GM23338 (cell line): ENCODE data around the gene TMEM121. TPM values are rescaled to one million over a fixed set of nuclear protein-coding genes. Genes with fewer than 3 reads are reported as not detected.
"Not testable (repeated sequence)": the region's sequence is repeated elsewhere in the genome, so short reads cannot be mapped to it uniquely, and the experiment has no call there.

ENCODE experiments used
- ATAC-seq: fragments of 200-7000 bp; cut with Tn5 transposase; 3 replicates; pipeline ENCODE4 v1.9.1; 2020
- DNase-seq: peaks from one replicate; pipeline ENCODE4 v3.0.0-alpha.2; 2015; ENCODE audit warnings: low spot score
- H2AFZ ChIP-seq: fragments of 200-600 bp; sonication (generic); 2 replicates; pipeline ENCODE4 v1.8.0; 2016; ENCODE audit warnings: antibody characterized with exemption, mild to moderate bottlenecking, moderate library complexity
- H3F3A ChIP-seq: fragments of 200-600 bp; sonication (generic); replicated peaks from 2 replicates; pipeline ENCODE4 v1.8.0; 2017; ENCODE audit warnings: antibody characterized with exemption, mixed run types, low read depth
- H3K27ac ChIP-seq: fragments of 200-600 bp; sonication (generic); 2 replicates; pipeline ENCODE4 v1.6.1; 2016; ENCODE audit warnings: low read depth
- H3K27me3 ChIP-seq: fragments of 200-600 bp; sonication (generic); 2 replicates; pipeline ENCODE4 v1.8.0; 2016; ENCODE audit warnings: mild to moderate bottlenecking, mixed run types, moderate library complexity; ENCODE audit not compliant: insufficient read depth
- H3K36me3 ChIP-seq: fragments of 200-600 bp; sonication (generic); 2 replicates; pipeline ENCODE4 v1.8.0; 2016; ENCODE audit warnings: mild to moderate bottlenecking; ENCODE audit not compliant: insufficient read depth
- H3K4me1 ChIP-seq: fragments of 200-600 bp; sonication (generic); 2 replicates; pipeline ENCODE4 v1.8.0; 2016; ENCODE audit warnings: mild to moderate bottlenecking, moderate library complexity; ENCODE audit not compliant: insufficient read depth
- H3K4me2 ChIP-seq: fragments of 200-600 bp; sonication (generic); 2 replicates; pipeline ENCODE4 v1.7.1; 2017; ENCODE audit warnings: mixed run types
- H3K4me3 ChIP-seq: fragments of 200-600 bp; sonication (generic); 2 replicates; pipeline ENCODE4 v1.6.1; 2016; ENCODE audit warnings: mixed run types
- H3K79me2 ChIP-seq: fragments of 200-600 bp; sonication (generic); replicated peaks from 2 replicates; pipeline ENCODE4 v1.8.0; 2017; ENCODE audit warnings: mild to moderate bottlenecking; ENCODE audit not compliant: insufficient read depth
- H3K9me2 ChIP-seq: fragments of 200-600 bp; sonication (generic); 2 replicates; pipeline ENCODE4 v1.8.0; 2017; ENCODE audit not compliant: insufficient read depth
- H4K20me1 ChIP-seq: fragments of 200-600 bp; sonication (generic); replicated peaks from 2 replicates; pipeline ENCODE4 v1.8.0; 2017; ENCODE audit warnings: mild to moderate bottlenecking; ENCODE audit not compliant: insufficient read depth
- H3K27ac Mint-ChIP-seq: 2 replicates; pipeline ENCODE4 v1.8.0; 2020; ENCODE audit warnings: inconsistent platforms, mild to moderate bottlenecking, moderate library complexity, mixed read lengths
- H3K27me3 Mint-ChIP-seq: 3 replicates; pipeline ENCODE4 v1.8.0; 2022; ENCODE audit warnings: low read depth, mild to moderate bottlenecking, moderate library complexity, mixed read lengths, inconsistent platforms; ENCODE audit not compliant: insufficient read depth, poor library complexity
- H3K36me3 Mint-ChIP-seq: 3 replicates; pipeline ENCODE4 v1.8.0; 2021; ENCODE audit warnings: low read depth, mild to moderate bottlenecking, inconsistent platforms, moderate library complexity, mixed read lengths
- H3K4me1 Mint-ChIP-seq: 3 replicates; pipeline ENCODE4 v1.8.0; 2020; ENCODE audit warnings: mild to moderate bottlenecking, inconsistent platforms, mixed read lengths
- H3K4me3 Mint-ChIP-seq: 3 replicates; pipeline ENCODE4 v1.8.0; 2021; ENCODE audit warnings: moderate library complexity, mild to moderate bottlenecking, inconsistent platforms, mixed read lengths
- H3K9me3 Mint-ChIP-seq: 3 replicates; pipeline ENCODE4 v1.8.0; 2020; ENCODE audit warnings: moderate library complexity, mild to moderate bottlenecking, inconsistent platforms, mixed read lengths
- CREB1 ChIP-seq: fragments of 250-450 bp; sonication (Bioruptor Pico); IDR thresholded peaks from 2 replicates; pipeline ENCODE4 v1.5.0; 2020; ENCODE audit warnings: low read depth, mild to moderate bottlenecking, moderate library complexity
- EZH2 ChIP-seq: fragments of 200-600 bp; sonication (generic); IDR thresholded peaks from one replicate; pipeline ENCODE4 v1.8.0; 2017; ENCODE audit warnings: antibody characterized with exemption, mild to moderate bottlenecking, low read depth; ENCODE audit not compliant: unreplicated experiment
- EZH2phosphoT487 ChIP-seq: fragments of 200-600 bp; sonication (generic); IDR thresholded peaks from one replicate; pipeline ENCODE4 v1.8.1; 2018; ENCODE audit warnings: antibody characterized with exemption; ENCODE audit not compliant: unreplicated experiment
- NANOG ChIP-seq: IDR thresholded peaks from 2 replicates; pipeline ENCODE4 v1.6.1; 2016; ENCODE audit warnings: antibody characterized with exemption, borderline replicate concordance
- POLR2AphosphoS5 ChIP-seq: IDR thresholded peaks from 2 replicates; pipeline ENCODE4 v1.6.1; 2016; ENCODE audit warnings: antibody characterized with exemption, low read depth
- ZNF114 ChIP-seq: fragments of 250-450 bp; sonication (Bioruptor Pico); IDR thresholded peaks from 2 replicates; pipeline ENCODE4 v1.5.0; 2020; ENCODE audit warnings: mild to moderate bottlenecking, moderate library complexity
- ZNF331 ChIP-seq: fragments of 250-450 bp; sonication (Bioruptor Pico); IDR thresholded peaks from 2 replicates; pipeline ENCODE4 v1.5.0; 2020; ENCODE audit warnings: low read depth, mild to moderate bottlenecking, moderate library complexity
- polyA plus RNA-seq: library from polyadenylated mRNA; unstranded; fragments of >200 nt; fragmentation: Nextera tagmentation; extraction: Ambion mirVana; gene quantifications from 2 replicates; pipeline ENCODE4 v1.2.1, GENCODE V29; 2016
- total RNA-seq: library from RNA; depleted of rRNA; stranded (reverse); fragments of >200 nt; shearing (Covaris generic); gene quantifications from 2 replicates; pipeline ENCODE4 v1.2.3, GENCODE V29; 2014
- TF ChIP-seq, protein P1 (sequence below): IDR thresholded peaks from 2 replicates; pipeline ENCODE4 v1.6.1; 2016; ENCODE audit warnings: antibody characterized with exemption
- TF ChIP-seq, protein P2 (sequence below): IDR thresholded peaks from one replicate; pipeline ENCODE4 v1.6.1; 2018; ENCODE audit warnings: antibody characterized with exemption; ENCODE audit not compliant: unreplicated experiment

Gene TMEM121
- total and polyA plus RNA-seq, 2 experiments from 2014 or later: 0.13 to 1.3 TPM

- TF ChIP-seq NANOG (no peak), ZNF114 (no peak)
- TF ChIP-seq, protein P1, sequence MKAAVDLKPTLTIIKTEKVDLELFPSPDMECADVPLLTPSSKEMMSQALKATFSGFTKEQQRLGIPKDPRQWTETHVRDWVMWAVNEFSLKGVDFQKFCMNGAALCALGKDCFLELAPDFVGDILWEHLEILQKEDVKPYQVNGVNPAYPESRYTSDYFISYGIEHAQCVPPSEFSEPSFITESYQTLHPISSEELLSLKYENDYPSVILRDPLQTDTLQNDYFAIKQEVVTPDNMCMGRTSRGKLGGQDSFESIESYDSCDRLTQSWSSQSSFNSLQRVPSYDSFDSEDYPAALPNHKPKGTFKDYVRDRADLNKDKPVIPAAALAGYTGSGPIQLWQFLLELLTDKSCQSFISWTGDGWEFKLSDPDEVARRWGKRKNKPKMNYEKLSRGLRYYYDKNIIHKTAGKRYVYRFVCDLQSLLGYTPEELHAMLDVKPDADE: no peak
Measured at GRCh38 chr14:105540811-105541210, 14.4 kb downstream of the TMEM121 start (continued).

GRCh38 chr14:105541218-105541875 lies 15.0 kb downstream of the TMEM121 start:
- no peak overlapping the region for H3K4me3 Mint-ChIP-seq
- no peak for DNase-seq

GRCh38 chr14:105545676-105546075 lies 19.3 kb downstream of the TMEM121 start:
- not testable (repeated sequence) for H3K4me3 Mint-ChIP-seq, H3F3A ChIP-seq, H3K27me3 Mint-ChIP-seq, H3K27ac Mint-ChIP-seq, H3K4me1 ChIP-seq, H4K20me1 ChIP-seq, H3K36me3 ChIP-seq, H3K4me3 ChIP-seq, ATAC-seq, H3K4me2 ChIP-seq, H2AFZ ChIP-seq, DNase-seq, H3K79me2 ChIP-seq, H3K9me2 ChIP-seq, H3K27me3 ChIP-seq, H3K27ac ChIP-seq, H3K4me1 Mint-ChIP-seq
- H3K36me3 Mint-ChIP-seq: peaks cover 29% of the 10 kb centered on the region
- H3K9me3 Mint-ChIP-seq: peaks cover 78% of the 10 kb centered on the region

More at GRCh38 chr14:105541218-105541875, 15.0 kb downstream of the TMEM121 start:
- Histone ChIP-seq H4K20me1 (no peaks in the 10 kb centered on the region), H3K27me3 (no peaks in the 10 kb centered on the region), H3K4me3 (no peak overlapping the region), H3K79me2 (no peaks in the 10 kb centered on the region), H3K27ac (no peak overlapping the region), H3K36me3 (no peaks in the 10 kb centered on the region), H3K9me2 (no peaks in the 10 kb centered on the region), H3K4me1 (no peaks in the 10 kb centered on the region), H2AFZ (no peak overlapping the region), H3F3A (no peaks in the 10 kb centered on the region), H3K4me2 (no peak overlapping the region)
- no peak for ATAC-seq
- peaks cover 87% of the 10 kb centered on the region for H3K9me3 Mint-ChIP-seq
- peaks cover 18% of the 10 kb centered on the region for H3K36me3 Mint-ChIP-seq
- peaks cover 8% of the 10 kb centered on the region for H3K27me3 Mint-ChIP-seq
- TF ChIP-seq CREB1 (CRISPR knock-in tag): no peak
- TF ChIP-seq ZNF331 (CRISPR knock-in tag): no peak
- no peak for TF ChIP-seq EZH2
- TF ChIP-seq, protein P2, sequence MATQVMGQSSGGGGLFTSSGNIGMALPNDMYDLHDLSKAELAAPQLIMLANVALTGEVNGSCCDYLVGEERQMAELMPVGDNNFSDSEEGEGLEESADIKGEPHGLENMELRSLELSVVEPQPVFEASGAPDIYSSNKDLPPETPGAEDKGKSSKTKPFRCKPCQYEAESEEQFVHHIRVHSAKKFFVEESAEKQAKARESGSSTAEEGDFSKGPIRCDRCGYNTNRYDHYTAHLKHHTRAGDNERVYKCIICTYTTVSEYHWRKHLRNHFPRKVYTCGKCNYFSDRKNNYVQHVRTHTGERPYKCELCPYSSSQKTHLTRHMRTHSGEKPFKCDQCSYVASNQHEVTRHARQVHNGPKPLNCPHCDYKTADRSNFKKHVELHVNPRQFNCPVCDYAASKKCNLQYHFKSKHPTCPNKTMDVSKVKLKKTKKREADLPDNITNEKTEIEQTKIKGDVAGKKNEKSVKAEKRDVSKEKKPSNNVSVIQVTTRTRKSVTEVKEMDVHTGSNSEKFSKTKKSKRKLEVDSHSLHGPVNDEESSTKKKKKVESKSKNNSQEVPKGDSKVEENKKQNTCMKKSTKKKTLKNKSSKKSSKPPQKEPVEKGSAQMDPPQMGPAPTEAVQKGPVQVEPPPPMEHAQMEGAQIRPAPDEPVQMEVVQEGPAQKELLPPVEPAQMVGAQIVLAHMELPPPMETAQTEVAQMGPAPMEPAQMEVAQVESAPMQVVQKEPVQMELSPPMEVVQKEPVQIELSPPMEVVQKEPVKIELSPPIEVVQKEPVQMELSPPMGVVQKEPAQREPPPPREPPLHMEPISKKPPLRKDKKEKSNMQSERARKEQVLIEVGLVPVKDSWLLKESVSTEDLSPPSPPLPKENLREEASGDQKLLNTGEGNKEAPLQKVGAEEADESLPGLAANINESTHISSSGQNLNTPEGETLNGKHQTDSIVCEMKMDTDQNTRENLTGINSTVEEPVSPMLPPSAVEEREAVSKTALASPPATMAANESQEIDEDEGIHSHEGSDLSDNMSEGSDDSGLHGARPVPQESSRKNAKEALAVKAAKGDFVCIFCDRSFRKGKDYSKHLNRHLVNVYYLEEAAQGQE: no peak
- no peak for TF ChIP-seq EZH2phosphoT487
- TF ChIP-seq, protein P1: no peak
- TF ChIP-seq ZNF114: no peak
- no peak for TF ChIP-seq POLR2AphosphoS5
- no peaks in the 10 kb centered on the region; the same call in 2 of the 3 replicates for H3K4me1 Mint-ChIP-seq
- H3K27ac Mint-ChIP-seq: no peak overlapping the region

GRCh38 chr14:105546410-105546809 lies 20.0 kb downstream of the TMEM121 start:
- not testable (repeated sequence) for H3K9me2 ChIP-seq, H3K4me2 ChIP-seq, H3K79me2 ChIP-seq, H2AFZ ChIP-seq, H4K20me1 ChIP-seq, DNase-seq, ATAC-seq, H3K27me3 Mint-ChIP-seq, H3K27ac ChIP-seq, H3K4me3 Mint-ChIP-seq, H3K4me3 ChIP-seq, H3K4me1 Mint-ChIP-seq, H3K4me1 ChIP-seq, H3K36me3 ChIP-seq, H3F3A ChIP-seq, H3K27me3 ChIP-seq, H3K27ac Mint-ChIP-seq
- peaks cover 78% of the 10 kb centered on the region for H3K9me3 Mint-ChIP-seq
- peaks cover 27% of the 10 kb centered on the region for H3K36me3 Mint-ChIP-seq
